ENCODE measurements around the gene NGLY1.

- TF ChIP-seq PAX5 (IDR thresholded peaks at IDR 0.05; ENCODE audit: insufficient read depth, low read length, severe bottlenecking) (no peak), POLR2AphosphoS5 (IDR thresholded peaks at IDR 0.05; ENCODE audit: low read depth, low read length) (no peak)
These were observed 2.0 kb downstream of the NGLY1 start for GRCh38 chr3:25781145-25781757.

Data from GM12891 (cell line).